Endothelial cell of umbilical vein (primary cell): ENCODE results near the gene HMGCS1.
"Not testable (repeated sequence)": the region's sequence is repeated elsewhere in the genome, so short reads cannot be mapped to it uniquely, and the experiment has no call there.

Source experiments
- CTCF ChIP-seq, 2 donors: IDR thresholded peaks; 1 replicate in 1 of 2; 2 replicates in 1 of 2; pipeline ENCODE4 v1.5.1; 2011; ENCODE audit warnings: low read length in 2 of 2, mild to moderate bottlenecking in 2 of 2, moderate library complexity in 2 of 2, control low read depth in 1 of 2, inconsistent platforms in 1 of 2, low read depth in 1 of 2; ENCODE audit not compliant: insufficient read depth in 1 of 2; ENCODE audit errors: extremely low read depth in 1 of 2
- EZH2 ChIP-seq: IDR thresholded peaks from 2 replicates; pipeline ENCODE4 v1.6.1; 2012; ENCODE audit warnings: borderline replicate concordance, low read depth, mild to moderate bottlenecking, moderate library complexity, low read length, inconsistent platforms; ENCODE audit not compliant: severe bottlenecking
- FOS ChIP-seq: IDR thresholded peaks from 2 replicates; pipeline ENCODE4 v1.6.1; 2011; ENCODE audit warnings: mild to moderate bottlenecking, low read length, moderate library complexity, borderline replicate concordance; ENCODE audit not compliant: insufficient read depth
- GATA2 ChIP-seq: IDR thresholded peaks from 2 replicates; pipeline ENCODE4 v1.7.0; 2011; ENCODE audit warnings: low read depth, mild to moderate bottlenecking, moderate library complexity, mixed read lengths, low read length; ENCODE audit not compliant: insufficient read length, insufficient read depth
- JUN ChIP-seq: IDR thresholded peaks from 2 replicates; pipeline ENCODE4 v1.6.1; 2011; ENCODE audit warnings: borderline replicate concordance, low read depth; ENCODE audit not compliant: insufficient read length, insufficient read depth
- MAX ChIP-seq: IDR thresholded peaks from 2 replicates; pipeline ENCODE4 v1.6.1; 2011; ENCODE audit not compliant: insufficient read depth, insufficient read length
- MYC ChIP-seq: IDR thresholded peaks from one replicate; pipeline ENCODE4 v1.6.1; 2011; ENCODE audit warnings: mild to moderate bottlenecking, low read depth, low read length
- POLR2A ChIP-seq: IDR thresholded peaks from 2 replicates; pipeline ENCODE4 v1.6.1; 2012; ENCODE audit warnings: low read depth, mild to moderate bottlenecking, control low read depth, low read length
- POLR2AphosphoS5 ChIP-seq: IDR thresholded peaks from 2 replicates; pipeline ENCODE4 v1.6.1; 2012; ENCODE audit warnings: low read depth, mild to moderate bottlenecking, control low read depth, low read length, moderate library complexity; ENCODE audit not compliant: insufficient read depth

- TF ChIP-seq POLR2AphosphoS5; CTCF (IDR thresholded peaks at IDR 0.05; ENCODE audit: extremely low read depth in 1 of 2, insufficient read depth in 1 of 2, low read depth in 1 of 2, low read length in 2 of 2); EZH2; GATA2; POLR2A; MAX; FOS; MYC; JUN: not testable (repeated sequence)
Measured at GRCh38 chr5:43306954-43307353, 6.3 kb downstream of the HMGCS1 start.
